HEK293T (cell line): Measurements from ENCODE around the gene ANKRD31.
"Not testable (repeated sequence)": the region's sequence is repeated elsewhere in the genome, so short reads cannot be mapped to it uniquely, and the experiment has no call there.

Experiments
- CTCF ChIA-PET: fragments of 350-600 bp; formaldehyde crosslinking; extraction: SDS; loops from one replicate; lab custom pipeline; 2021; ENCODE audit warnings: antibody characterized with exemption, inconsistent platforms; lab: Yijun Ruan, JAX
- POLR2A ChIA-PET: fragments of 350-600 bp; formaldehyde crosslinking; extraction: SDS; loops from one replicate; lab custom pipeline; 2020; ENCODE audit warnings: antibody characterized with exemption, inconsistent platforms; lab: Yijun Ruan, JAX
- DNase-seq: peaks from one replicate; pipeline ENCODE4 v3.0.0; 2012; ENCODE audit warnings: mixed read lengths; ENCODE audit errors: extremely low spot score
- ARNT ChIP-seq: fragments of 450-650 bp; IDR thresholded peaks from 2 replicates; pipeline ENCODE4 v1.6.1; 2017; ENCODE audit warnings: mild to moderate bottlenecking
- BHLHE40 ChIP-seq: fragments of 450-650 bp; IDR thresholded peaks from 2 replicates; pipeline ENCODE4 v1.6.1; 2016; ENCODE audit warnings: mild to moderate bottlenecking, moderate library complexity, borderline replicate concordance
- CTBP1 ChIP-seq: fragments of 450-650 bp; IDR thresholded peaks from 2 replicates; pipeline ENCODE4 v1.6.1; 2016; ENCODE audit warnings: borderline replicate concordance
- ELF4 ChIP-seq: fragments of 450-650 bp; IDR thresholded peaks from 2 replicates; pipeline ENCODE4 v1.6.1; 2017; ENCODE audit warnings: antibody characterized with exemption
- FOXA1 ChIP-seq: fragments of 450-650 bp; IDR thresholded peaks from 2 replicates; pipeline ENCODE4 v1.6.1; 2016; ENCODE audit warnings: mild to moderate bottlenecking
- FOXK2 ChIP-seq: fragments of 450-650 bp; IDR thresholded peaks from 2 replicates; pipeline ENCODE4 v1.6.1; 2016; ENCODE audit warnings: mild to moderate bottlenecking
- FOXM1 ChIP-seq: fragments of 450-650 bp; IDR thresholded peaks from 2 replicates; pipeline ENCODE4 v1.6.1; 2017; ENCODE audit warnings: mild to moderate bottlenecking, borderline replicate concordance
- HDGF ChIP-seq: fragments of 450-650 bp; IDR thresholded peaks from 2 replicates; pipeline ENCODE4 v1.6.1; 2017; ENCODE audit warnings: antibody characterized with exemption, borderline replicate concordance
- L3MBTL2 ChIP-seq: fragments of 450-650 bp; conservative IDR thresholded peaks from 2 replicates; pipeline ENCODE4 v1.6.1; 2016; ENCODE audit warnings: mild to moderate bottlenecking
- LEF1 ChIP-seq: fragments of 450-650 bp; IDR thresholded peaks from 2 replicates; pipeline ENCODE4 v1.6.1; 2017; ENCODE audit warnings: mild to moderate bottlenecking, borderline replicate concordance
- NFRKB ChIP-seq: fragments of 450-650 bp; IDR thresholded peaks from 2 replicates; pipeline ENCODE4 v1.6.1; 2016; ENCODE audit warnings: mild to moderate bottlenecking, moderate library complexity
- SP1 ChIP-seq: fragments of 450-650 bp; IDR thresholded peaks from 2 replicates; pipeline ENCODE4 v1.6.1; 2017
- SUZ12 ChIP-seq: fragments of 450-650 bp; IDR thresholded peaks from 2 replicates; pipeline ENCODE4 v1.6.1; 2016; ENCODE audit warnings: mild to moderate bottlenecking
- TARDBP ChIP-seq: fragments of 450-650 bp; IDR thresholded peaks from 2 replicates; pipeline ENCODE4 v1.6.1; 2016
- ZNF384 ChIP-seq: fragments of 450-650 bp; IDR thresholded peaks from 2 replicates; pipeline ENCODE4 v1.6.1; 2016
- TF ChIP-seq, protein P1 (sequence below): fragments of 450-650 bp; IDR thresholded peaks from 2 replicates; pipeline ENCODE4 v1.6.1; 2016

The ANKRD31 gene

DNA sequence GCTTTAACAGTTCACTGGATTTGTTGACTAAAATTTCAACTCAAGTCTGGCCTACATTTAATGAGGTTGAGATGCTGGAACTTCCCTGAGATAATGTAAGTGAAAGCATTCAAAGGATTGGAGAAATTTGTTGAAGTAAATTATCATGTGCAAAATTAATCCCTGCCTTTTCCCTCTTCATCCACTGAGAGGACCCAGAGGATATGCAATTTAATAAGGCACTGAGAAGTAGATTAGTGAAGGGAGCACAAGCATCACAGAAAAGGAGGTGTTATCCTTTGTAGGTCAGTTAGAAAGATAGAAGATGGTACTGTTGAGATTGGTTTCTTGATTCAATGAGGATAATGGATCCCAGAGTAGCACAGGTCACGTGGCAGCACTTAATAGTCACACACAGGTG is 42.6 kb upstream of the ANKRD31 start:
- DNase-seq = no peak
- POLR2A ChIA-PET = no interaction called here
- CTCF ChIA-PET = no interaction called here
- TF ChIP-seq NFRKB = no peak

- no peak for TF ChIP-seq BHLHE40
- no peak for TF ChIP-seq FOXM1
- TF ChIP-seq ELF4 = no peak
- no peak for TF ChIP-seq LEF1
- TF ChIP-seq NFRKB = no peak
- TF ChIP-seq L3MBTL2 = no peak
- no peak for TF ChIP-seq ZNF384
- no peak for TF ChIP-seq ARNT
- TF ChIP-seq, protein P1, sequence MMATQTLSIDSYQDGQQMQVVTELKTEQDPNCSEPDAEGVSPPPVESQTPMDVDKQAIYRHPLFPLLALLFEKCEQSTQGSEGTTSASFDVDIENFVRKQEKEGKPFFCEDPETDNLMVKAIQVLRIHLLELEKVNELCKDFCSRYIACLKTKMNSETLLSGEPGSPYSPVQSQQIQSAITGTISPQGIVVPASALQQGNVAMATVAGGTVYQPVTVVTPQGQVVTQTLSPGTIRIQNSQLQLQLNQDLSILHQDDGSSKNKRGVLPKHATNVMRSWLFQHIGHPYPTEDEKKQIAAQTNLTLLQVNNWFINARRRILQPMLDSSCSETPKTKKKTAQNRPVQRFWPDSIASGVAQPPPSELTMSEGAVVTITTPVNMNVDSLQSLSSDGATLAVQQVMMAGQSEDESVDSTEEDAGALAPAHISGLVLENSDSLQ = no peak
- TF ChIP-seq HDGF = no peak
- DNase-seq = no peak
- ChIA-PET CTCF (no interaction called here), POLR2A (no interaction called here)
Measured at GRCh38 chr5:75277463-75277862, 40.8 kb upstream of the ANKRD31 start.

GRCh38 chr5:75275756-75276155 is 39.1 kb upstream of the ANKRD31 start:
- CTCF ChIA-PET = no interaction called here
- TF ChIP-seq BHLHE40 = no peak
- TF ChIP-seq TARDBP = no peak
- no peak for TF ChIP-seq FOXA1
- no peak for TF ChIP-seq LEF1
- no peak for TF ChIP-seq SUZ12
- no peak for TF ChIP-seq L3MBTL2
- POLR2A ChIA-PET = no interaction called here
- DNase-seq = no peak

- TF ChIP-seq FOXM1 (no peak), ZNF384 (no peak), FOXA1 (no peak), L3MBTL2 (no peak), CTBP1 (no peak), BHLHE40 (no peak), HDGF (no peak), ARNT (no peak), ELF4 (no peak), SUZ12 (no peak), NFRKB (no peak), TARDBP (no peak), FOXK2 (no peak), SP1 (no peak)
- TF ChIP-seq, protein P1 = no peak
- ChIA-PET CTCF (no interaction called here), POLR2A (no interaction called here)
- no peak for DNase-seq
Measured at GRCh38 chr5:75275147-75275546, 38.5 kb upstream of the ANKRD31 start.

- TF ChIP-seq FOXK2 = no peak
- TF ChIP-seq CTBP1 = no peak
- ChIA-PET POLR2A (no interaction called here), CTCF (no interaction called here)
- no peak for DNase-seq
Measured at GRCh38 chr5:75274486-75274885, 37.8 kb upstream of the ANKRD31 start.

DNA sequence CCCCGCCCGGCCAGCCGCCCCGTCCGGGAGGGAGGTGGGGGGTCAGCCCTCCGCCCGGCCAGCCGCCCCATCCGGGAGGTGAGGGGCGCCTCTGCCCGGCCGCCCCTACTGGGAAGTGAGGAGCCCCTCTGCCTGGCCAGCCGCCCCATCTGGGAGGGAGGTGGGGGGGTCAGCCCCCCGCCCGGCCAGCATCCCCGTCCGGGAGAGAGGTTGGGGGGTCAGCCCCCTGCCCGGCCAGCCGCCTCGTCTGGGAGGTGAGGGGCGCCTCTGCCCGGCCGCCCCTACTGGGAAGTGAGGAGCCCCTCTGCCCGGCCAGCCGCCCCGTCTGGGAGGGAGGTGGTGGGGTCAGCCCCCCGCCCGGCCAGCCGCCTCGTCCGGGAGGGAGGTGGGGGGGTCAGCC is 33.9 kb upstream of the ANKRD31 start:
- DNase-seq, POLR2A ChIA-PET, CTCF ChIA-PET: not testable (repeated sequence)

- ChIA-PET POLR2A (no interaction called here), CTCF (no interaction called here)
- no peak for TF ChIP-seq ZNF384
- TF ChIP-seq SP1 = no peak
- TF ChIP-seq FOXK2 = no peak
- no peak for TF ChIP-seq FOXA1
- TF ChIP-seq HDGF = no peak
- TF ChIP-seq NFRKB = no peak
- TF ChIP-seq CTBP1 = no peak
- peak; percentile 20 for DNase-seq
Measured at GRCh38 chr5:75265731-75266130, 29.1 kb upstream of the ANKRD31 start.

GRCh38 chr5:75262271-75262670 is 25.6 kb upstream of the ANKRD31 start:
- TF ChIP-seq FOXM1 = no peak
- no peak for TF ChIP-seq SP1
- TF ChIP-seq L3MBTL2 = no peak
- TF ChIP-seq FOXA1 = no peak
- TF ChIP-seq NFRKB = no peak
- TF ChIP-seq, protein P1 = no peak
- TF ChIP-seq TARDBP = no peak
- no peak for TF ChIP-seq SUZ12
- no peak for TF ChIP-seq HDGF
- no peak for TF ChIP-seq BHLHE40
- TF ChIP-seq ZNF384 = no peak
- no peak for TF ChIP-seq LEF1
- ChIA-PET POLR2A (no interaction called here), CTCF (no interaction called here)

More at GRCh38 chr5:75262271-75262670, 25.6 kb upstream of the ANKRD31 start:
- DNase-seq = no peak
